ENCODE results near the gene ARHGAP11B. TPM values are rescaled to one million over a fixed set of nuclear protein-coding genes. Genes with fewer than 3 reads are reported as not detected.

Gene ARHGAP11B

Small RNA genes within 50 kb of the gene (small RNA-seq; reads per million reads assigned to genes)
- gene RF00019 (not detected), gene RF00096 (not detected), gene RN7SL628P (not detected)

Other genes with a start within 250 kb of the ARHGAP11B start
- 1 to 10 TPM; 2.0 to 3.1 TPM for gene CHRFAM7A, start 232.6 kb upstream of the ARHGAP11B start, total RNA-seq
- gene GOLGA8R, start 211.9 kb upstream of the ARHGAP11B start, total RNA-seq: 1 to 10 TPM; 6.2 to 6.6 TPM
- 1 to 10 TPM in 1 of 2 donors, under 1 TPM in 1; 0.26 to 1.3 TPM for gene GOLGA8Q, start 74.1 kb upstream of the ARHGAP11B start, total RNA-seq
- gene GOLGA8H, start 22.1 kb upstream of the ARHGAP11B start, total RNA-seq: 1 to 10 TPM in 1 of 2 donors, not detected in 1; 2.3 TPM